RWPE2 (cell line): ENCODE measurements around the gene TK1.

Experiments
- ATAC-seq: fragments of 200-7000 bp; cut with Tn5 transposase; 3 replicates; pipeline ENCODE4 v1.9.1; 2021; ENCODE audit warnings: low read depth
- DNase-seq: peaks from one replicate; pipeline ENCODE4 v3.0.0-alpha.2; 2020; ENCODE audit warnings: low spot score
- H3K27ac ChIP-seq: fragments of 450-650 bp; 2 replicates; pipeline ENCODE4 v1.5.1; 2017; ENCODE audit warnings: mild to moderate bottlenecking; ENCODE audit not compliant: poor library complexity, severe bottlenecking
- H3K27me3 ChIP-seq: fragments of 250-450 bp; sonication (Bioruptor Pico); 2 replicates; pipeline ENCODE4 v1.5.1; 2021; ENCODE audit warnings: mild to moderate bottlenecking, moderate library complexity; ENCODE audit not compliant: insufficient read depth, poor library complexity, severe bottlenecking
- H3K36me3 ChIP-seq: fragments of 250-450 bp; sonication (Bioruptor Pico); 2 replicates; pipeline ENCODE4 v1.5.1; 2020; ENCODE audit warnings: low read depth, mild to moderate bottlenecking, moderate library complexity
- H3K4me1 ChIP-seq: fragments of 250-450 bp; sonication (Bioruptor Pico); 2 replicates; pipeline ENCODE4 v1.5.1; 2021; ENCODE audit warnings: mild to moderate bottlenecking, moderate library complexity; ENCODE audit not compliant: insufficient read depth, poor library complexity, severe bottlenecking
- H3K4me3 ChIP-seq: fragments of 250-450 bp; sonication (Bioruptor Pico); 2 replicates; pipeline ENCODE4 v1.5.1; 2021; ENCODE audit warnings: mild to moderate bottlenecking, moderate library complexity; ENCODE audit not compliant: severe bottlenecking
- H3K9me3 ChIP-seq: fragments of 250-450 bp; sonication (Bioruptor Pico); 2 replicates; pipeline ENCODE4 v1.5.1; 2021; ENCODE audit warnings: mild to moderate bottlenecking, moderate library complexity; ENCODE audit not compliant: severe bottlenecking
- CTCF ChIP-seq: fragments of 450-650 bp; IDR thresholded peaks from one replicate; pipeline ENCODE4 v1.5.1; 2017; ENCODE audit warnings: mild to moderate bottlenecking, moderate library complexity; ENCODE audit not compliant: poor library complexity, severe bottlenecking

TK1 gene

GRCh38 chr17:78148286-78149016 is 38.4 kb downstream of the TK1 start:
- Histone ChIP-seq H3K27me3 (no peaks in the 10 kb centered on the region), H3K4me3 (no peak overlapping the region), H3K9me3 (no peaks in the 10 kb centered on the region), H3K27ac (no peak overlapping the region), H3K36me3 (no peaks in the 10 kb centered on the region), H3K4me1 (peaks cover 11% of the 10 kb centered on the region)
- DNase-seq = no peak
- TF ChIP-seq CTCF = no peak
- ATAC-seq = no peak

- no peak overlapping the region for H3K4me3 ChIP-seq
- H3K27me3 ChIP-seq = no peaks in the 10 kb centered on the region
- no peaks in the 10 kb centered on the region for H3K36me3 ChIP-seq
- no peak overlapping the region for H3K27ac ChIP-seq
- H3K4me1 ChIP-seq = peaks cover 12% of the 10 kb centered on the region
- DNase-seq (no peak), ATAC-seq (no peak)
- no peaks in the 10 kb centered on the region for H3K9me3 ChIP-seq
- TF ChIP-seq CTCF = no peak
Measured at GRCh38 chr17:78147315-78147998, 39.4 kb downstream of the TK1 start.

- H3K4me1 ChIP-seq = peaks cover 16% of the 10 kb centered on the region
- no peaks in the 10 kb centered on the region for H3K27me3 ChIP-seq
- no peak for TF ChIP-seq CTCF
- H3K36me3 ChIP-seq = no peaks in the 10 kb centered on the region
- ATAC-seq (no peak), DNase-seq (no peak)
- H3K4me3 ChIP-seq = no peak overlapping the region
- no peaks in the 10 kb centered on the region for H3K9me3 ChIP-seq
- no peak overlapping the region for H3K27ac ChIP-seq
Measured at GRCh38 chr17:78146881-78147280, 40.0 kb downstream of the TK1 start.

- H3K27ac ChIP-seq = no peak overlapping the region
- TF ChIP-seq CTCF = no peak
- H3K4me3 ChIP-seq = no peak overlapping the region
- H3K36me3 ChIP-seq = no peaks in the 10 kb centered on the region
- no peaks in the 10 kb centered on the region for H3K9me3 ChIP-seq
- ATAC-seq (no peak), DNase-seq (no peak)
- H3K4me1 ChIP-seq = peaks cover 20% of the 10 kb centered on the region
- no peaks in the 10 kb centered on the region for H3K27me3 ChIP-seq
Measured at GRCh38 chr17:78146471-78146869, 40.4 kb downstream of the TK1 start.
